Measurements from ENCODE around the gene LDHA. TPM values are rescaled to one million over a fixed set of nuclear protein-coding genes. Genes with fewer than 3 reads are reported as not detected.
"Not testable (repeated sequence)": the region's sequence is repeated elsewhere in the genome, so short reads cannot be mapped to it uniquely, and the experiment has no call there.

Gene LDHA
- total RNA-seq, 6 experiments from 2014 or later = 227 to 866 (median 656) TPM

DNA sequence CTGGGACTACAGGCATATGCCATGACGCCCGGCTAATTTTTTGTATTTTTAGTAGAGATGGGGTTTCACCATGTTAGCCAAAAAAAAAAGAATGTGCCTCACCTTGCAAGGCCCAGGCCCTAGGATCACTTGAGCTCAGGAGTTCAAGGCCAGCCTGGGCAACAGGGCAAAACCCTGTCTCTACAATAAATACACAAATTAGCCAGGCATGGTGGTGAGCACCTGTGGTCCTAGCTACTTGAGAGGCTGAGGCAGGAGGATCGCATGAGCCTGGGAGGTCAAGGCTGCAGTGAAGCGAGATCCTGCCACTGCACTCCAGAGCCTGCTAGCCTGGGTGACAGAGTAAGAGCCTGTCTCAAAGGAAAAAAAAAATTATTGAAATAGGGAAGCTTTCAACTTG, 9.7 kb downstream of the LDHA start:
- H3K27me3 ChIP-seq = no peaks in the 10 kb centered on the region
- peaks cover 0 to 4% (median 0%) of the 10 kb centered on the region in 4 donors for H3K4me1 ChIP-seq
- intact Hi-C loops (cut with DNase I) = no loop called here
- H3K4me3 ChIP-seq = no peak overlapping the region
- peaks cover 33 to 99% (median 67%) of the 10 kb centered on the region in 4 donors for H3K36me3 ChIP-seq
- H3K9me3 ChIP-seq = no peaks in the 10 kb centered on the region
- 100% methylated on average over 3 of the region's 4 CpGs for WGBS (ENCODE audit: insufficient coverage, low coverage, low lambda C conversion rate, missing lambda C conversion rate)
- no peak for ATAC-seq
- TF ChIP-seq, protein P1, sequence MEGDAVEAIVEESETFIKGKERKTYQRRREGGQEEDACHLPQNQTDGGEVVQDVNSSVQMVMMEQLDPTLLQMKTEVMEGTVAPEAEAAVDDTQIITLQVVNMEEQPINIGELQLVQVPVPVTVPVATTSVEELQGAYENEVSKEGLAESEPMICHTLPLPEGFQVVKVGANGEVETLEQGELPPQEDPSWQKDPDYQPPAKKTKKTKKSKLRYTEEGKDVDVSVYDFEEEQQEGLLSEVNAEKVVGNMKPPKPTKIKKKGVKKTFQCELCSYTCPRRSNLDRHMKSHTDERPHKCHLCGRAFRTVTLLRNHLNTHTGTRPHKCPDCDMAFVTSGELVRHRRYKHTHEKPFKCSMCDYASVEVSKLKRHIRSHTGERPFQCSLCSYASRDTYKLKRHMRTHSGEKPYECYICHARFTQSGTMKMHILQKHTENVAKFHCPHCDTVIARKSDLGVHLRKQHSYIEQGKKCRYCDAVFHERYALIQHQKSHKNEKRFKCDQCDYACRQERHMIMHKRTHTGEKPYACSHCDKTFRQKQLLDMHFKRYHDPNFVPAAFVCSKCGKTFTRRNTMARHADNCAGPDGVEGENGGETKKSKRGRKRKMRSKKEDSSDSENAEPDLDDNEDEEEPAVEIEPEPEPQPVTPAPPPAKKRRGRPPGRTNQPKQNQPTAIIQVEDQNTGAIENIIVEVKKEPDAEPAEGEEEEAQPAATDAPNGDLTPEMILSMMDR (IDR thresholded peaks at IDR 0.05) = no peak
- TF ChIP-seq POLR2A (IDR thresholded peaks at IDR 0.05) = peak; percentile 16
- DNase-seq = no peak
- no peak overlapping the region for H3K27ac ChIP-seq

DNA sequence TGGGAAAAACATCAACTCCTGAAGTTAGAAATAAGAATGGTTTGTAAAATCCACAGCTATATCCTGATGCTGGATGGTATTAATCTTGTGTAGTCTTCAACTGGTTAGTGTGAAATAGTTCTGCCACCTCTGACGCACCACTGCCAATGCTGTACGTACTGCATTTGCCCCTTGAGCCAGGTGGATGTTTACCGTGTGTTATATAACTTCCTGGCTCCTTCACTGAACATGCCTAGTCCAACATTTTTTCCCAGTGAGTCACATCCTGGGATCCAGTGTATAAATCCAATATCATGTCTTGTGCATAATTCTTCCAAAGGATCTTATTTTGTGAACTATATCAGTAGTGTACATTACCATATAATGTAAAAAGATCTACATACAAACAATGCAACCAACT, 13.0 kb downstream of the LDHA start:
- H3K4me3 ChIP-seq; H3K27me3 ChIP-seq; intact Hi-C loops (cut with DNase I); H3K4me1 ChIP-seq; H3K9me3 ChIP-seq: not testable (repeated sequence)
- ATAC-seq (peak; percentile 29 to 72 (median 62)), DNase-seq (peak in 2 of 3 donors; percentile 55 to 63)
- H3K27ac ChIP-seq = peak overlapping the region in 2 of 3 donors; percentile 19 to 47
- WGBS (ENCODE audit: insufficient coverage, low coverage, low lambda C conversion rate, missing lambda C conversion rate) = 25% methylated on average over 3 of the region's 3 CpGs
- H3K36me3 ChIP-seq = peaks cover 21 to 66% (median 42%) of the 10 kb centered on the region in 4 donors
- TF ChIP-seq POLR2A (IDR thresholded peaks at IDR 0.05) = peak; percentile 36

DNA sequence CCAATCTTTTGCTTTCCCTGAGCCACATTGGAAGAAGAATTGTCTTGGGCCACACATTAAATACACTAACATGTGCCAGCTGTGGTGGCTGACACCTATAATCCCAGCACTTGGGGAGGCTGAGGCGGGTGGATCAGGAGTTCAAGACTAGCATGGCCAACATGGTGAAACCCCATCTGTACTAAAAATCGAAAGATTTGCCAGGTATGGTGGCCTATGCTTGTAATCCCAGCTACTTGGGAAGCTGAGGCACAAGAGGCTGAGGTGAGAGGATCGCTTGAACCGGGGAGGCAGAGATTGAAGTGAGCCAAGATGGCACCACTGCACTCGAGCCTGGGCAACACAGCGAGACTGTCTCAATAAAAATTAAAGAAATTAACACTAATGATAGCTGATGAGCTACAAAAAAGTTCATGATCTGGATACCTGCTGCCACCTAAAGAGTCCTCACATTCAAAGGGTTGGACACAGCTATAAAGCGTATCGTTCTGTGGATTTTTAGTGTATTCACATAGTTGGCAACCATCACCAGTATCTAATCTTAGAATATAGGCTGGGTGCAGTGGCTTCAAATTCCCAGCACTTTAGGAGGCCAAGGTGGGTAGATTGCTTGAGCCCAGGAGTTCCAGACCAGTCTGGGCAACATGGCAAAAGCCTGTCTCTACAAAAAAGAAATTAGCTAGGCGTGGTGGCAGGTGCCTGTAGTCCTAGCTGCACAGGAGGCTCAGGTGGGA, 14.4 kb downstream of the LDHA start:
- DNase-seq (no peak), ATAC-seq (peak in 1 of 4 donors; percentile 19)
- intact Hi-C loops (cut with DNase I) = no loop called here
- Histone ChIP-seq H3K36me3 (peaks cover 17 to 53% (median 33%) of the 10 kb centered on the region in 4 donors), H3K4me1 (no peaks in the 10 kb centered on the region), H3K27ac (no peak overlapping the region), H3K27me3 (no peaks in the 10 kb centered on the region), H3K4me3 (no peak overlapping the region), H3K9me3 (no peaks in the 10 kb centered on the region)
- TF ChIP-seq, protein P1 (IDR thresholded peaks at IDR 0.05) = no peak
- no peak for TF ChIP-seq POLR2A (IDR thresholded peaks at IDR 0.05)
- WGBS (ENCODE audit: insufficient coverage, low coverage, low lambda C conversion rate, missing lambda C conversion rate) = 92% methylated on average over 7 of the region's 9 CpGs

DNA sequence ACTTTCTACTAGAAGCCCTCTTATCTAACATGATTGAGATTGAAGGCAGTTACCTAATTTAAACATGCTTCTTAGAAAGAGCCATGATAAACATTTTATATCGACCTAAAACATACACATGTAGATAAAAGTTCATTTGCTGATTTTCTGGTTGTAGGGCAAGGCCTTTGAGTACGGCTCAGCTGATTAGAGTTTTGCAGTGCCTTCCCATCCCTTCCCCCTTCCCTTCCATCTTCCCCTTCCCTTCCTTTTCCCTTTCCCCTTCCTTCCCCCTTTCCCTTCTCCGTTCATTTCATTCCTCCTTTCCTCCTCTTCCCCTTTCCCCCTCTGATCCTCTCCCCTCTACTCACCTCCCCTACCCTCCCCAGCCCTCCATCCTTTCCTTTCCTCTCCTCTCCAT, 22.1 kb downstream of the LDHA start:
- no peak for ATAC-seq
- H3K4me1 ChIP-seq = no peaks in the 10 kb centered on the region
- 78% methylated on average over 3 of the region's 3 CpGs for WGBS (ENCODE audit: insufficient coverage, low coverage, low lambda C conversion rate, missing lambda C conversion rate)

DNA sequence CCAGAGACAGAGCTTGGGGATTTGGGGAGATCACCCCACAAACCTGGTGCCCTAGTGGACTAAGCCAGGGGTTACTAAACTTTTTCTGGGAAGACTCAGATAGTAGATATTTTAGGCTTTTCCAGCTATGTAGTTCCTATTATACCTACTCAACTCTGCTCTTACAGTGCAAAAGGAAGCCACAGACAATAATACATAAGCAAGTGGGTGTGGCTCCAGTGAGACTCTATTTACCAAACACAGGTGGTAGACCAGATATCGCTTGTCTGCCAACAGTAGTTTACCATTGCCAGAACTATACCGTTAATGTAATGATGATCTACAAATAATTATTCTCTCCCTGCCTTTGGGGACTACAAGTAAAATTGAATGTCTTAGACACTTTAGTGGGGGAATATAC, 24.7 kb downstream of the LDHA start:
- Histone ChIP-seq H3K4me1 (no peaks in the 10 kb centered on the region), H3K27ac (no peak overlapping the region), H3K9me3 (no peaks in the 10 kb centered on the region), H3K36me3 (no peaks in the 10 kb centered on the region), H3K4me3 (no peak overlapping the region), H3K27me3 (no peaks in the 10 kb centered on the region)
- TF ChIP-seq POLR2A (IDR thresholded peaks at IDR 0.05) = no peak
- TF ChIP-seq, protein P1 (IDR thresholded peaks at IDR 0.05) = no peak
- ATAC-seq (no peak), DNase-seq (no peak)
- intact Hi-C loops (cut with DNase I) = no loop called here
- WGBS (ENCODE audit: insufficient coverage, low coverage, low lambda C conversion rate, missing lambda C conversion rate) = 80% methylated on average over 2 of the region's 2 CpGs

More for the DNA sequence above, 22.1 kb downstream of the LDHA start:
- intact Hi-C loops (cut with DNase I) = no loop called here
- Histone ChIP-seq H3K27me3 (no peaks in the 10 kb centered on the region), H3K9me3 (no peaks in the 10 kb centered on the region), H3K36me3 (no peaks in the 10 kb centered on the region), H3K27ac (no peak overlapping the region), H3K4me3 (no peak overlapping the region)
- DNase-seq = no peak
- TF ChIP-seq, protein P1 (IDR thresholded peaks at IDR 0.05) = no peak
- no peak for TF ChIP-seq POLR2A (IDR thresholded peaks at IDR 0.05)
